Upper lobe of left lung (tissue), 6 donors: ENCODE measurements around the gene ASTN2. TPM values are rescaled to one million over a fixed set of nuclear protein-coding genes. Genes with fewer than 3 reads are reported as not detected.

Experiments
- ATAC-seq, 2 donors: fragments of 200-7000 bp; cut with Tn5 transposase; one replicate each; pipeline ENCODE4 v1.9.1; 2022; ENCODE audit warnings: mild to moderate bottlenecking in 2 of 2, moderate library complexity in 2 of 2; ENCODE audit not compliant: low FRiP score in 2 of 2
- DNase-seq, 2 donors: peaks; one replicate each; pipeline ENCODE4 v3.0.0-alpha.2; 2019 to 2020
- H3K27ac ChIP-seq, 4 donors: fragments of 200-600 bp; sonication (generic); one replicate each; pipeline ENCODE4 v1.5.1; 2016 to 2019
- H3K27me3 ChIP-seq, 4 donors: fragments of 200-600 bp; sonication (generic); one replicate each; pipeline ENCODE4 v1.5.1; 2017 to 2019
- H3K36me3 ChIP-seq, 4 donors: fragments of 200-600 bp; sonication (generic); one replicate each; pipeline ENCODE4 v1.5.1; 2016 to 2019
- H3K4me1 ChIP-seq, 4 donors: fragments of 200-600 bp; sonication (generic); one replicate each; pipeline ENCODE4 v1.5.1; 2018 to 2019
- H3K4me3 ChIP-seq, 4 donors: fragments of 200-600 bp; sonication (generic); one replicate each; pipeline ENCODE4 v1.5.1; 2017 to 2019; ENCODE audit warnings: mild to moderate bottlenecking in 2 of 4, moderate library complexity in 1 of 4
- H3K9me3 ChIP-seq, 4 donors: fragments of 200-600 bp; sonication (generic); one replicate each; pipeline ENCODE4 v1.5.1; 2018 to 2019
- CTCF ChIP-seq, 6 experiments: fragments of 450-650 bp in 4 of 6; fragments of 200-600 bp in 2 of 6; sonication (generic) in 2 of 6; IDR thresholded peaks; one replicate each; pipeline ENCODE4 v1.5.1; 2016 to 2019; ENCODE audit warnings: antibody characterized with exemption in 6 of 6
- EP300 ChIP-seq, 4 donors: sonication (generic); formaldehyde crosslinking; IDR thresholded peaks; one replicate each; pipeline ENCODE4 v1.5.1; 2017; ENCODE audit warnings: antibody characterized with exemption in 4 of 4, control low read depth in 2 of 4
- POLR2A ChIP-seq, 4 donors: fragments of 450-650 bp; IDR thresholded peaks; one replicate each; pipeline ENCODE4 v1.5.1; 2016 to 2017; ENCODE audit warnings: antibody characterized with exemption in 4 of 4, mild to moderate bottlenecking in 2 of 4
- POLR2AphosphoS5 ChIP-seq, 2 donors: sonication (generic); formaldehyde crosslinking; IDR thresholded peaks; one replicate each; pipeline ENCODE4 v1.5.1; 2017; ENCODE audit warnings: antibody characterized with exemption in 2 of 2
- WGBS, 2 donors: methylation state at CpG; one replicate each; pipeline ENCODE4 v1.1.5; 2017 to 2018; 5-methylcytosine and 5-hydroxymethylcytosine counted together
- total RNA-seq, 6 donors: library from RNA; depleted of rRNA in 4 of 6; stranded (reverse); fragments of >200 nt in 4 of 6; gene quantifications; one replicate each; pipeline versions ENCODE4 v1.1.0 to v1.2.1, GENCODE V29; 2016 to 2021
- donor health status: DM: no; HTN: no; CAD: no; lungs with moderate emphysema.
- donor health status: DM: no; HTN: yes; CAD: no; lungs with severe emphysema.

ASTN2 gene
- total RNA-seq, 6 donors from 2014 or later: 2.0 to 7.5 (median 3.4) TPM

GRCh38 chr9:116940614-116941215, 474.1 kb downstream of the ASTN2 start:
- H3K4me1 ChIP-seq: no peaks in the 10 kb centered on the region
- no peak for DNase-seq
- 95 to 97% methylated on average over 4 of the region's 4 CpGs for WGBS, 2 donors
- no peak overlapping the region for H3K27ac ChIP-seq
- no peaks in the 10 kb centered on the region for H3K36me3 ChIP-seq
- no peaks in the 10 kb centered on the region for H3K9me3 ChIP-seq
- ATAC-seq: no peak
- TF ChIP-seq POLR2AphosphoS5 (IDR thresholded peaks at IDR 0.05): no peak
- TF ChIP-seq EP300 (IDR thresholded peaks at IDR 0.05): no peak
- TF ChIP-seq CTCF (IDR thresholded peaks at IDR 0.05): no peak
- TF ChIP-seq POLR2A (IDR thresholded peaks at IDR 0.05): no peak
- no peak overlapping the region for H3K4me3 ChIP-seq
- H3K27me3 ChIP-seq: no peaks in the 10 kb centered on the region

- DNase-seq (no peak), ATAC-seq (no peak)
- Histone ChIP-seq H3K27ac (no peak overlapping the region), H3K9me3 (no peaks in the 10 kb centered on the region), H3K27me3 (no peaks in the 10 kb centered on the region), H3K4me3 (no peak overlapping the region), H3K4me1 (no peaks in the 10 kb centered on the region), H3K36me3 (no peaks in the 10 kb centered on the region)
- TF ChIP-seq EP300 (IDR thresholded peaks at IDR 0.05) (no peak), POLR2AphosphoS5 (IDR thresholded peaks at IDR 0.05) (no peak), POLR2A (IDR thresholded peaks at IDR 0.05) (no peak), CTCF (IDR thresholded peaks at IDR 0.05) (no peak)
- 79 to 87% methylated on average over 3 of the region's 3 CpGs for WGBS, 2 donors
These were observed 475.2 kb downstream of the ASTN2 start for GRCh38 chr9:116939614-116940013.

- no peak for TF ChIP-seq POLR2A (IDR thresholded peaks at IDR 0.05)
- no peak for TF ChIP-seq POLR2AphosphoS5 (IDR thresholded peaks at IDR 0.05)
- no peak for TF ChIP-seq CTCF (IDR thresholded peaks at IDR 0.05)
- TF ChIP-seq EP300 (IDR thresholded peaks at IDR 0.05): no peak
- ATAC-seq: no peak
- no peak overlapping the region for H3K4me3 ChIP-seq
- no peak overlapping the region for H3K27ac ChIP-seq
- H3K4me1 ChIP-seq: no peaks in the 10 kb centered on the region
- no peaks in the 10 kb centered on the region for H3K9me3 ChIP-seq
- no peaks in the 10 kb centered on the region for H3K36me3 ChIP-seq
- no peak for DNase-seq
- WGBS, 2 donors: 76 to 81% methylated on average over 1 of the region's 1 CpG
- no peaks in the 10 kb centered on the region for H3K27me3 ChIP-seq
These were observed 475.7 kb downstream of the ASTN2 start for GRCh38 chr9:116939161-116939560.

- H3K4me3 ChIP-seq: no peak overlapping the region
- no peaks in the 10 kb centered on the region for H3K9me3 ChIP-seq
- no peaks in the 10 kb centered on the region for H3K36me3 ChIP-seq
- ATAC-seq (no peak), DNase-seq (no peak)
- no peaks in the 10 kb centered on the region for H3K27me3 ChIP-seq
- no peak for TF ChIP-seq CTCF (IDR thresholded peaks at IDR 0.05)
- H3K27ac ChIP-seq: no peak overlapping the region
- H3K4me1 ChIP-seq: no peaks in the 10 kb centered on the region
These were observed 477.5 kb downstream of the ASTN2 start for GRCh38 chr9:116937361-116937760.

GRCh38 chr9:116935149-116935897, 479.5 kb downstream of the ASTN2 start:
- Histone ChIP-seq H3K4me1 (no peaks in the 10 kb centered on the region), H3K27me3 (no peaks in the 10 kb centered on the region), H3K4me3 (no peak overlapping the region), H3K9me3 (no peaks in the 10 kb centered on the region), H3K27ac (no peak overlapping the region), H3K36me3 (no peaks in the 10 kb centered on the region)
- ATAC-seq (no peak), DNase-seq (no peak)
- TF ChIP-seq POLR2AphosphoS5 (IDR thresholded peaks at IDR 0.05) (no peak), EP300 (IDR thresholded peaks at IDR 0.05) (no peak), CTCF (IDR thresholded peaks at IDR 0.05) (no peak)
- 50 to 51% methylated on average over 5 of the region's 5 CpGs for whole genome bisulfite sequencing, 2 donors
